GM23338 (cell line): ENCODE data around the gene MARK3.

Experiments used
- CREB1 ChIP-seq: fragments of 250-450 bp; sonication (Bioruptor Pico); IDR thresholded peaks from 2 replicates; pipeline ENCODE4 v1.5.0; 2020; ENCODE audit warnings: low read depth, mild to moderate bottlenecking, moderate library complexity
- CTCF ChIP-seq, 2 experiments: fragments of 200-600 bp in 1 of 2; sonication (generic) in 1 of 2; conservative IDR thresholded peaks; 2 replicates each; pipeline versions ENCODE4 v1.5.1 to v1.6.1; 2016 to 2017; ENCODE audit warnings: antibody characterized with exemption in 2 of 2, low read depth in 2 of 2, mild to moderate bottlenecking in 2 of 2, moderate library complexity in 1 of 2
- POLR2AphosphoS5 ChIP-seq: IDR thresholded peaks from 2 replicates; pipeline ENCODE4 v1.6.1; 2016; ENCODE audit warnings: antibody characterized with exemption, low read depth
- ZNF331 ChIP-seq: fragments of 250-450 bp; sonication (Bioruptor Pico); IDR thresholded peaks from 2 replicates; pipeline ENCODE4 v1.5.0; 2020; ENCODE audit warnings: low read depth, mild to moderate bottlenecking, moderate library complexity

- TF ChIP-seq CREB1 (CRISPR knock-in tag), result no peak
- TF ChIP-seq CTCF (conservative IDR thresholded peaks at IDR 0.05; ENCODE audit: low read depth in 2 of 2), result no peak
- TF ChIP-seq ZNF331 (CRISPR knock-in tag), result no peak
- no peak for TF ChIP-seq POLR2AphosphoS5
Observed at GRCh38 chr14:103336191-103336590, 49.0 kb upstream of the MARK3 start.
